ENCODE data around the gene CAMTA1.

DNA sequence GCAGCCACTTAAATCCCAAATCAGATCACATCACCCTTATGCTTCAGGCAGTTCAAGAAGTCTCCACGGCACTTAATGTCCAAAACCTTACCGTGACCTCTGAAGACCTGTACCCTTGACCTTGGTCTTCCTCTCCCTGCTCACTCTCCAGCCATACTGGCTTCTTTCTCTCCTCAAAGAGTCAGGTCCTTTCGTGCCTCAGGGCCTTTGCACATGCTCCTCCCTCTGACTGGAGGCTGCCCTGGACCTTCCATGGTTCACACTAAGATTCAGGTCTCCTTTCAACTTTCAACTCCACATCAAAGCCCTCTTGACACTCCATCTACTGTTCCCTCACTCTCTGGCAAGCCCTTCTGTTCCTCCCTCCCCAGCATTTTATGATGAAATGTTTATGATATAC lies 695.9 kb downstream of the CAMTA1 start:
- TF ChIP-seq, protein P1, sequence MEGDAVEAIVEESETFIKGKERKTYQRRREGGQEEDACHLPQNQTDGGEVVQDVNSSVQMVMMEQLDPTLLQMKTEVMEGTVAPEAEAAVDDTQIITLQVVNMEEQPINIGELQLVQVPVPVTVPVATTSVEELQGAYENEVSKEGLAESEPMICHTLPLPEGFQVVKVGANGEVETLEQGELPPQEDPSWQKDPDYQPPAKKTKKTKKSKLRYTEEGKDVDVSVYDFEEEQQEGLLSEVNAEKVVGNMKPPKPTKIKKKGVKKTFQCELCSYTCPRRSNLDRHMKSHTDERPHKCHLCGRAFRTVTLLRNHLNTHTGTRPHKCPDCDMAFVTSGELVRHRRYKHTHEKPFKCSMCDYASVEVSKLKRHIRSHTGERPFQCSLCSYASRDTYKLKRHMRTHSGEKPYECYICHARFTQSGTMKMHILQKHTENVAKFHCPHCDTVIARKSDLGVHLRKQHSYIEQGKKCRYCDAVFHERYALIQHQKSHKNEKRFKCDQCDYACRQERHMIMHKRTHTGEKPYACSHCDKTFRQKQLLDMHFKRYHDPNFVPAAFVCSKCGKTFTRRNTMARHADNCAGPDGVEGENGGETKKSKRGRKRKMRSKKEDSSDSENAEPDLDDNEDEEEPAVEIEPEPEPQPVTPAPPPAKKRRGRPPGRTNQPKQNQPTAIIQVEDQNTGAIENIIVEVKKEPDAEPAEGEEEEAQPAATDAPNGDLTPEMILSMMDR (IDR thresholded peaks at IDR 0.05), result no peak
- TF ChIP-seq RCOR1 (IDR thresholded peaks at IDR 0.05; ENCODE audit: low read length) (no peak), PBX3 (IDR thresholded peaks at IDR 0.05) (no peak), POLR2AphosphoS5 (IDR thresholded peaks at IDR 0.05; ENCODE audit: low read depth, low read length) (no peak), SMC3 (IDR thresholded peaks at IDR 0.05; ENCODE audit: low read depth, low read length) (no peak), TAF1 (IDR thresholded peaks at IDR 0.05; ENCODE audit: borderline replicate concordance, low read depth, low read length) (no peak)
